Liver (tissue), 9 donors: ENCODE results near the gene AP5Z1. TPM values are rescaled to one million over a fixed set of nuclear protein-coding genes. Genes with fewer than 3 reads are reported as not detected.

Experiments
- DNase-seq: peaks from one replicate; pipeline ENCODE4 v3.0.0-alpha.2; 2017; ENCODE audit warnings: low spot score
- H3K27ac ChIP-seq, 2 donors: one replicate each; pipeline ENCODE4 v1.7.0; 2013; ENCODE audit warnings: inconsistent platforms in 2 of 2, low read length in 2 of 2, control low read depth in 1 of 2, low read depth in 1 of 2, mild to moderate bottlenecking in 1 of 2
- H3K27me3 ChIP-seq, 4 donors: one replicate each; pipeline versions ENCODE4 v1.6.1 to v1.7.0; 2013; ENCODE audit warnings: low read length in 3 of 4, inconsistent platforms in 1 of 4, mild to moderate bottlenecking in 1 of 4, moderate library complexity in 1 of 4; ENCODE audit not compliant: control insufficient read depth in 4 of 4, insufficient read depth in 4 of 4
- H3K36me3 ChIP-seq, 4 donors: one replicate each; pipeline versions ENCODE4 v1.6.1 to v1.7.0; 2013; ENCODE audit warnings: low read length in 3 of 4, mild to moderate bottlenecking in 3 of 4, low read depth in 1 of 4, moderate library complexity in 1 of 4; ENCODE audit not compliant: control insufficient read depth in 4 of 4, insufficient read depth in 3 of 4
- H3K4me1 ChIP-seq, 4 donors: one replicate each; pipeline versions ENCODE4 v1.6.1 to v1.7.0; 2013; ENCODE audit warnings: low read length in 3 of 4, mild to moderate bottlenecking in 3 of 4, moderate library complexity in 1 of 4; ENCODE audit not compliant: control insufficient read depth in 4 of 4, insufficient read depth in 4 of 4
- H3K4me3 ChIP-seq, 3 donors: one replicate each; pipeline versions ENCODE4 v1.6.1 to v1.7.0; 2013; ENCODE audit warnings: low read length in 3 of 3, control low read depth in 1 of 3, low read depth in 1 of 3, mild to moderate bottlenecking in 1 of 3
- H3K9ac ChIP-seq, 2 donors: one replicate each; pipeline ENCODE4 v1.7.0; 2013; ENCODE audit warnings: low read length in 2 of 2, mild to moderate bottlenecking in 2 of 2, moderate library complexity in 2 of 2, control low read depth in 1 of 2, low read depth in 1 of 2
- H3K9me3 ChIP-seq, 4 donors: one replicate each; pipeline versions ENCODE4 v1.6.1 to v1.7.0; 2013; ENCODE audit warnings: low read length in 3 of 4; ENCODE audit not compliant: control insufficient read depth in 4 of 4
- ATF3 ChIP-seq: IDR thresholded peaks from 2 replicates; pipeline ENCODE4 v1.6.1; 2016; ENCODE audit warnings: antibody characterized with exemption
- CTCF ChIP-seq: fragments of 150-350 bp; IDR thresholded peaks from 2 replicates; pipeline ENCODE4 v1.5.1; 2017; ENCODE audit warnings: improper control_type of control experiment, low read depth, low read length; ENCODE audit not compliant: missing input control
- EGR1 ChIP-seq, 2 donors: IDR thresholded peaks; 2 replicates each; pipeline ENCODE4 v1.6.1; 2016 to 2018; ENCODE audit warnings: antibody characterized with exemption in 2 of 2, low read depth in 2 of 2
- FOXA2 ChIP-seq: IDR thresholded peaks from 2 replicates; pipeline ENCODE4 v1.6.1; 2016; ENCODE audit warnings: antibody characterized with exemption
- GABPA ChIP-seq, 2 donors: IDR thresholded peaks in 1 of 2; conservative IDR thresholded peaks in 1 of 2; 2 replicates each; pipeline ENCODE4 v1.6.1; 2016; ENCODE audit warnings: antibody characterized with exemption in 2 of 2, mild to moderate bottlenecking in 1 of 2, moderate library complexity in 1 of 2
- HNF4G ChIP-seq: IDR thresholded peaks from 2 replicates; pipeline ENCODE4 v1.6.1; 2016; ENCODE audit warnings: antibody characterized with exemption
- MAX ChIP-seq: IDR thresholded peaks from 2 replicates; pipeline ENCODE4 v1.6.1; 2016; ENCODE audit warnings: antibody characterized with exemption
- RAD21 ChIP-seq, 2 donors: IDR thresholded peaks; 2 replicates each; pipeline ENCODE4 v1.6.1; 2016; ENCODE audit warnings: antibody characterized with exemption in 2 of 2, mild to moderate bottlenecking in 2 of 2
- SP1 ChIP-seq: IDR thresholded peaks from 2 replicates; pipeline ENCODE4 v1.6.1; 2018; ENCODE audit warnings: antibody characterized with exemption, mild to moderate bottlenecking
- TAF1 ChIP-seq: conservative IDR thresholded peaks from 2 replicates; pipeline ENCODE4 v1.6.1; 2016; ENCODE audit warnings: antibody characterized with exemption, mild to moderate bottlenecking
- ZBTB33 ChIP-seq: IDR thresholded peaks from 2 replicates; pipeline ENCODE4 v1.6.1; 2016; ENCODE audit warnings: antibody characterized with exemption
- WGBS: extraction: QIAGEN DNeasy Blood & Tissue Kit; methylation state at CpG from one replicate; pipeline ENCODE4 v1.1.7; 2013; 5-methylcytosine and 5-hydroxymethylcytosine counted together
- polyA plus RNA-seq, 2 donors: library from polyadenylated mRNA; stranded (reverse) in 1 of 2; unstranded in 1 of 2; fragments of 200-250 nt in 1 of 2; fragments of >200 nt in 1 of 2; fragmentation: Nextera tagmentation in 1 of 2; extraction: Ambion mirVana in 1 of 2; gene quantifications; one replicate each; pipeline versions ENCODE4 v1.2.1 to v1.2.3, GENCODE V29; 2013 to 2015
- total RNA-seq, 2 donors: library from RNA; depleted of rRNA; stranded (reverse); fragments of >200 nt; gene quantifications; one replicate each; pipeline ENCODE4 v1.2.3, GENCODE V29; 2014
- donor health status: healthy.
- donor health status: healthy.
- donor health status: healthy.
- donor health status: healthy.
- donor health status: healthy.

Gene AP5Z1
- total and polyA plus RNA-seq, 4 donors, result 10.2 to 16.0 (median 14.2) TPM

- WGBS, result 98% methylated on average over 40 of the region's 40 CpGs
- H3K27ac ChIP-seq, result no peak overlapping the region
- no peak for DNase-seq
- TF ChIP-seq MAX, result no peak
- no peak for TF ChIP-seq EGR1 (IDR thresholded peaks at IDR 0.05; ENCODE audit: low read depth in 2 of 2)
- TF ChIP-seq HNF4G, result no peak
- H3K4me3 ChIP-seq, result no peak overlapping the region
- no peaks in the 10 kb centered on the region for H3K4me1 ChIP-seq
- peaks cover 17 to 82% (median 48%) of the 10 kb centered on the region in 4 donors for H3K36me3 ChIP-seq
- no peaks in the 10 kb centered on the region for H3K9me3 ChIP-seq
- H3K27me3 ChIP-seq, result no peaks in the 10 kb centered on the region
- H3K9ac ChIP-seq, result no peak overlapping the region
These were observed 16.2 kb upstream of the AP5Z1 start for GRCh38 chr7:4759211-4759610.

GRCh38 chr7:4760952-4761351 lies 14.5 kb upstream of the AP5Z1 start:
- H3K4me1 ChIP-seq, result no peaks in the 10 kb centered on the region
- H3K9me3 ChIP-seq, result no peaks in the 10 kb centered on the region
- no peak for DNase-seq
- H3K36me3 ChIP-seq, result peaks cover 17 to 66% (median 41%) of the 10 kb centered on the region in 4 donors
- 96% methylated on average over 26 of the region's 26 CpGs for WGBS
- H3K4me3 ChIP-seq, result no peak overlapping the region
- H3K27ac ChIP-seq, result no peak overlapping the region
- H3K9ac ChIP-seq, result no peak overlapping the region
- no peaks in the 10 kb centered on the region for H3K27me3 ChIP-seq
- TF ChIP-seq RAD21 (IDR thresholded peaks at IDR 0.05), result no peak
- no peak for TF ChIP-seq EGR1 (IDR thresholded peaks at IDR 0.05; ENCODE audit: low read depth in 2 of 2)
- no peak for TF ChIP-seq CTCF
- no peak for TF ChIP-seq FOXA2

GRCh38 chr7:4762121-4763055 lies 13.0 kb upstream of the AP5Z1 start:
- WGBS, result 97% methylated on average over 54 of the region's 54 CpGs
- H3K27me3 ChIP-seq, result no peaks in the 10 kb centered on the region
- H3K4me1 ChIP-seq, result no peaks in the 10 kb centered on the region
- H3K27ac ChIP-seq, result no peak overlapping the region
- DNase-seq, result no peak
- peaks cover 17 to 61% (median 41%) of the 10 kb centered on the region in 4 donors for H3K36me3 ChIP-seq
- H3K9ac ChIP-seq, result no peak overlapping the region
- H3K4me3 ChIP-seq, result no peak overlapping the region
- H3K9me3 ChIP-seq, result no peaks in the 10 kb centered on the region
- no peak for TF ChIP-seq TAF1
- no peak for TF ChIP-seq SP1
- no peak for TF ChIP-seq MAX
- TF ChIP-seq GABPA (IDR thresholded peaks at IDR 0.05 in 1 of 2, conservative IDR thresholded peaks at IDR 0.05 in 1 of 2), result no peak
- TF ChIP-seq ZBTB33, result no peak
- TF ChIP-seq EGR1 (IDR thresholded peaks at IDR 0.05; ENCODE audit: low read depth in 2 of 2), result no peak
- no peak for TF ChIP-seq ATF3
